Measurements from ENCODE around the gene ENAH. TPM values are rescaled to one million over a fixed set of nuclear protein-coding genes. Genes with fewer than 3 reads are reported as not detected.

ENAH gene
- total RNA-seq, 2 experiments from 2014 or later: not detected

GRCh38 chr1:225506727-225507126 lies 146.2 kb downstream of the ENAH start:
- Mint-ChIP-seq H3K4me1 (peaks cover 3% of the 10 kb centered on the region), H3K27ac (no peak overlapping the region), H3K27me3 (peaks cover 7% of the 10 kb centered on the region), H3K36me3 (no peaks in the 10 kb centered on the region), H3K4me3 (no peak overlapping the region), H3K9me3 (peaks cover 1% of the 10 kb centered on the region)
- POLR2A ChIA-PET: no interaction called here
- ATAC-seq (ENCODE audit: low read depth): no peak
- DNase-seq: no peak

DNA sequence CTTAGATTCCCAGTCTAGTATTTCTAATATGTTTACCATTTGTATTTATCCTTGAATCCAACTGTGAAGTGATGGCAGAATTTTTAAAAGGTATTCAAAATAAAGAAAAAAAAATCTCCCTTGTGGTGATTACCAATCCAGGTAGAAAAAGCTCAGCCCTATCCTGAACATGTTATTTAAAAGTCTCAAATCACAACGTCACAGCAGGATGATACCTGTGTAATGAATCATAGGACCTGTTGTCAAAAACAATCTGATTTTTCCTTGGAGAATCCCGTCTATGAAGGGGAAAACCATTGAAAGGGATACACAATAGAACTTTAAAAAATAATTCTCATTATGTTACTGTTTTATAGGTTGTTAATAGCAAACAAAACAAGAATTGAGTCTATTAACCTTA lies 148.1 kb downstream of the ENAH start:
- ATAC-seq (ENCODE audit: low read depth) (no peak), DNase-seq (no peak)
- H3K27me3 Mint-ChIP-seq: peaks cover 11% of the 10 kb centered on the region
- H3K27ac Mint-ChIP-seq: no peak overlapping the region
- peaks cover 3% of the 10 kb centered on the region for H3K4me1 Mint-ChIP-seq
- H3K9me3 Mint-ChIP-seq: peaks cover 1% of the 10 kb centered on the region
- H3K4me3 Mint-ChIP-seq: no peak overlapping the region
- POLR2A ChIA-PET: no interaction called here
- no peaks in the 10 kb centered on the region for H3K36me3 Mint-ChIP-seq

- Mint-ChIP-seq H3K27me3 (peaks cover 12% of the 10 kb centered on the region), H3K27ac (no peak overlapping the region), H3K36me3 (peaks cover 1% of the 10 kb centered on the region), H3K9me3 (peaks cover 1% of the 10 kb centered on the region), H3K4me1 (peaks cover 2% of the 10 kb centered on the region), H3K4me3 (no peak overlapping the region)
- ATAC-seq (ENCODE audit: low read depth) (no peak), DNase-seq (no peak)
- POLR2A ChIA-PET: no interaction called here
These were observed 152.2 kb downstream of the ENAH start for GRCh38 chr1:225500624-225501192.

DNA sequence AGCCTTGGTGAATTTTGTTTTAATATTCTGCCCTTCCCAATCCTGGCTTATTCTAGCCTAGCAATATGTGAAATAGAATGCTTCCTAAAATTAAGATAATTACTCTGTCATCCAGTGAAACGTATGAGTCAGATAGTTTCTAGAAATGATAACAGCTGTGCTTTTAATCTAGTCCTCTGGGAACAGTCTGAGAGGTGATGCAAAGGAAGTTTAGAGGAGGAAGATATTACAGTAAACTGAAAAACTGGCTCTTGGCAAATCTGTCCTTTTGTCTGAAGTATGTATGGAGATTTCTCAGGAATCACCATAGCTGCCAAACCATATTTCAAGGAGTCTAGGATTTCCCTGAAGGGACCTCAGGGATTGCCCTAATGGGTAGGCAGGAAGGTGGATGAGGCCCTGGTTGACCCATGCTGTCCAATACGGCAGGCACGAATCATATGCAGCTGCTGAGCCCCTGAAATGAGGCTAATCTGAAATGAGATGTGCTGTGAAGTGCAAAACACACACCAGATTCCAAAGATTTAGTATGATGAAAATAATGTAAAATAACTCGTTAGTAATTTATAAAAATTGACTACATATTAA lies 154.3 kb downstream of the ENAH start:
- Mint-ChIP-seq H3K36me3 (peaks cover 1% of the 10 kb centered on the region), H3K27ac (no peak overlapping the region), H3K4me3 (no peak overlapping the region), H3K4me1 (peaks cover 3% of the 10 kb centered on the region), H3K9me3 (no peaks in the 10 kb centered on the region), H3K27me3 (peaks cover 16% of the 10 kb centered on the region)
- ATAC-seq (ENCODE audit: low read depth) (no peak), DNase-seq (no peak)
- POLR2A ChIA-PET: no interaction called here

DNA sequence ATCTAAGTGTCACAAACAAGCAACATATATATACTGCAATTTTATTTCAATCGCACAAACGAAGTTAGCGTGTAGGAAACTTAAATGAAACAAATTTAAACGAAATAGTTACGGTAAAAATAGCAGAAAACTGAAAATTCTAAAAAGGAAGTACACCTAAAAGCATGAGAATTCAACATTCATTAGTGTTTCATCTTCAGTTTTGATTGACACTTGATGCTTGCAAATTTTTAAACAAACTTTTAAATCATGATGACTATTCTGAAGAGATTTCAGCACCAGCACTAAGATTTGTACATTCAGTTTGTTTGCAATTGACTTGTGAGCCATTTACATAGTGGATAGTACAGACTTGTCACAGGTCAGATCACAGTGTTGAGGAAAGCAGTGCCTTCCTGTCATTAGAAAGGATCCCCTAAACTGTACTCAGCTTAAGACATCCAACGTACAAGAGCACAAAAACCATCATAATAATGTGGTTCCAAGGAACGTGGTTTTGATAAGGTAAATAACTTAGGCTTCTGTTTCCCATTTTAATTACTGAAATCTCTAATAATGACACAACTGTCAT lies 158.0 kb downstream of the ENAH start:
- peaks cover 1% of the 10 kb centered on the region for H3K36me3 Mint-ChIP-seq
- H3K27ac Mint-ChIP-seq: no peak overlapping the region
- H3K4me3 Mint-ChIP-seq: no peak overlapping the region
- ATAC-seq (ENCODE audit: low read depth) (no peak), DNase-seq (no peak)
- no peaks in the 10 kb centered on the region for H3K9me3 Mint-ChIP-seq
- POLR2A ChIA-PET: no interaction called here
- peaks cover 10% of the 10 kb centered on the region for H3K27me3 Mint-ChIP-seq
- peaks cover 3% of the 10 kb centered on the region for H3K4me1 Mint-ChIP-seq

- H3K4me3 Mint-ChIP-seq: no peak overlapping the region
- ATAC-seq (ENCODE audit: low read depth) (no peak), DNase-seq (no peak)
- peaks cover 5% of the 10 kb centered on the region for H3K27me3 Mint-ChIP-seq
- POLR2A ChIA-PET: no interaction called here
- peaks cover 1% of the 10 kb centered on the region for H3K36me3 Mint-ChIP-seq
- no peak overlapping the region for H3K27ac Mint-ChIP-seq
- no peaks in the 10 kb centered on the region for H3K9me3 Mint-ChIP-seq
- peaks cover 3% of the 10 kb centered on the region for H3K4me1 Mint-ChIP-seq
These were observed 159.2 kb downstream of the ENAH start for GRCh38 chr1:225493591-225494246.

- H3K9me3 Mint-ChIP-seq: no peaks in the 10 kb centered on the region
- no peaks in the 10 kb centered on the region for H3K36me3 Mint-ChIP-seq
- no peak overlapping the region for H3K4me3 Mint-ChIP-seq
- no peaks in the 10 kb centered on the region for H3K4me1 Mint-ChIP-seq
- DNase-seq: no peak
- no peak for ATAC-seq (ENCODE audit: low read depth)
- H3K27me3 Mint-ChIP-seq: peaks cover 3% of the 10 kb centered on the region
- POLR2A ChIA-PET: no interaction called here
- H3K27ac Mint-ChIP-seq: no peak overlapping the region
These were observed 164.2 kb downstream of the ENAH start for GRCh38 chr1:225488676-225489075.

GRCh38 chr1:225486856-225487255 lies 166.1 kb downstream of the ENAH start:
- DNase-seq (no peak), ATAC-seq (ENCODE audit: low read depth) (no peak)
- H3K36me3 Mint-ChIP-seq: no peaks in the 10 kb centered on the region
- POLR2A ChIA-PET: no interaction called here
- H3K27ac Mint-ChIP-seq: no peak overlapping the region
- no peaks in the 10 kb centered on the region for H3K9me3 Mint-ChIP-seq
- no peak overlapping the region for H3K4me3 Mint-ChIP-seq
- no peaks in the 10 kb centered on the region for H3K4me1 Mint-ChIP-seq
- peaks cover 3% of the 10 kb centered on the region for H3K27me3 Mint-ChIP-seq

GRCh38 chr1:225485991-225486530 lies 166.9 kb downstream of the ENAH start:
- Mint-ChIP-seq H3K27ac (no peak overlapping the region), H3K27me3 (peaks cover 3% of the 10 kb centered on the region), H3K36me3 (no peaks in the 10 kb centered on the region), H3K9me3 (no peaks in the 10 kb centered on the region), H3K4me1 (no peaks in the 10 kb centered on the region), H3K4me3 (no peak overlapping the region)
- POLR2A ChIA-PET: interaction anchor here (0.6 kb wide), 1 partner anchor 533 kb away, joined by 6 read pairs; no protein-coding TSS in a partner anchor
- DNase-seq (no peak), ATAC-seq (ENCODE audit: low read depth) (no peak)

- ATAC-seq (ENCODE audit: low read depth): no peak
- Mint-ChIP-seq H3K36me3 (no peaks in the 10 kb centered on the region), H3K4me1 (peaks cover 5% of the 10 kb centered on the region), H3K27me3 (peaks cover 6% of the 10 kb centered on the region), H3K9me3 (no peaks in the 10 kb centered on the region), H3K4me3 (no peak overlapping the region), H3K27ac (no peak overlapping the region)
- POLR2A ChIA-PET: interaction anchor here (0.8 kb wide), 1 partner anchor 17 kb away, joined by 4 read pairs; no protein-coding TSS in a partner anchor
- no peak for DNase-seq
These were observed 167.7 kb downstream of the ENAH start for GRCh38 chr1:225485226-225485625.

- H3K27me3 Mint-ChIP-seq: peaks cover 6% of the 10 kb centered on the region
- H3K4me3 Mint-ChIP-seq: no peak overlapping the region
- ATAC-seq (ENCODE audit: low read depth) (no peak), DNase-seq (no peak)
- no peaks in the 10 kb centered on the region for H3K36me3 Mint-ChIP-seq
- no peak overlapping the region for H3K27ac Mint-ChIP-seq
- POLR2A ChIA-PET: interaction anchor here (0.8 kb wide), 1 partner anchor 17 kb away, joined by 4 read pairs; no protein-coding TSS in a partner anchor
- peaks cover 5% of the 10 kb centered on the region for H3K4me1 Mint-ChIP-seq
- H3K9me3 Mint-ChIP-seq: no peaks in the 10 kb centered on the region
These were observed 168.2 kb downstream of the ENAH start for GRCh38 chr1:225484657-225485214.

DNA sequence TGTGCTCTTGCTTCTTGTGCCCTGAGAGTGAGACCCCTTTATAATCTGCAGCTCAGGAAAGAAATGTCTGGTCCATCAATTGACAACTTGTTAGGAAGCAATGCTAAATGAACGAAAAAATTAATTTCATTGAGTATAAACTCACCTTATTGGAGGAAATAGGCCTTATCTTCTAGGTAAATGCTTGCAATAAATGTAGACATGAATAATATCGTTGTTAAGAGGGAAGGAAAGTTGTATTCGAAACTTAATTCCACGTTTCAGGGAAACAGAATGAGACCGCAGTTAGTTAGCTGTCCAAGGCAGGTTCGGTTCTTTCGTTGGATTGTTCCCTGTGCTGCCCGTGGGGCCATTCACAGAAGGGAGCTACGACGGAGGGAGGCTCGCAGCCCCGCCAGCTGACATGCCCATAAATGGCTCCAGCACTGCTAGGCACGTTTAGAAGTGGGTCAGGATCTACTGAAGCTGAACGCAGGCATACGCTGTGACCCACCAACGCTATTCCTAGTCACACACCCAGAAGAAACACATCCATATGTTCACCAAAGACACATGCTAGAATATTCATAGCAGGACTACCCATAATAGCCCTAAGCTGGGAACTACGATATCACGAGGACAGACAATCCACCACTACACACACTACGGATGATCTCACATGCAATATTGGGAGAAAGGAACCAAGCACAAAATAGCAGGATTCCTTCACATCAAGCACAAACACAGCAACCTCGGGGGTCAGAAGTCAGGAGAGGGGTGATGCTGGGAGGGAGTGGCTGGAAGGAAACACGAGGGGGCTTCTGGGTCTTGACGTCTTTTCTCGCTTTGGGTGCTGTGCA lies 168.9 kb downstream of the ENAH start:
- DNase-seq: no peak
- no peak for ATAC-seq (ENCODE audit: low read depth)
- no peaks in the 10 kb centered on the region for H3K9me3 Mint-ChIP-seq
- POLR2A ChIA-PET: no interaction called here
- peaks cover 6% of the 10 kb centered on the region for H3K4me1 Mint-ChIP-seq
- H3K27ac Mint-ChIP-seq: no peak overlapping the region
- H3K27me3 Mint-ChIP-seq: peaks cover 6% of the 10 kb centered on the region
- no peak overlapping the region for H3K4me3 Mint-ChIP-seq
- no peaks in the 10 kb centered on the region for H3K36me3 Mint-ChIP-seq

Data from activated naive CD8-positive, alpha-beta T cell treated with anti-CD3 and anti-CD28 coated beads, Interleukin-2, amount 10 ng/mL, durations not matched to agents 7 days and 5 days (primary cell).